GM10266 (cell line): ENCODE results near the gene CASP4.

Experiments used
- DNase-seq: peaks from one replicate; pipeline ENCODE4 v3.0.0; 2012; ENCODE audit errors: extremely low spot score
- CTCF ChIP-seq: IDR thresholded peaks from 2 replicates; pipeline ENCODE4 v1.5.1; 2012; ENCODE audit warnings: mild to moderate bottlenecking, low read depth; ENCODE audit not compliant: control insufficient read depth, insufficient read depth; ENCODE audit errors: missing control alignments

CASP4 gene

GRCh38 chr11:104999721-105000120, 31.3 kb upstream of the CASP4 start:
- DNase-seq = no peak

GRCh38 chr11:104997288-104997687, 28.9 kb upstream of the CASP4 start:
- no peak for DNase-seq
- TF ChIP-seq CTCF = no peak

More at GRCh38 chr11:104999721-105000120, 31.3 kb upstream of the CASP4 start:
- no peak for TF ChIP-seq CTCF

GRCh38 chr11:104995001-104995408, 26.6 kb upstream of the CASP4 start:
- TF ChIP-seq CTCF = no peak
- no peak for DNase-seq

GRCh38 chr11:104992781-104993180, 24.4 kb upstream of the CASP4 start:
- DNase-seq = no peak
- no peak for TF ChIP-seq CTCF

- no peak for DNase-seq
Measured at GRCh38 chr11:104991994-104992393, 23.6 kb upstream of the CASP4 start.

GRCh38 chr11:104984808-104985207, 16.4 kb upstream of the CASP4 start:
- DNase-seq = no peak
- no peak for TF ChIP-seq CTCF

More at GRCh38 chr11:104991994-104992393, 23.6 kb upstream of the CASP4 start:
- TF ChIP-seq CTCF = no peak

GRCh38 chr11:104979839-104980238, 11.5 kb upstream of the CASP4 start:
- no peak for TF ChIP-seq CTCF

More at GRCh38 chr11:104979839-104980238, 11.5 kb upstream of the CASP4 start:
- no peak for DNase-seq
